NCI-H446 treated with DMSO at 0.1 percent for 48 hours (cell line): ENCODE results near the gene DENND1A.
A peak's percentile ranks its signal among the peaks of the same experiment; 100 is the strongest.
"Not testable (repeated sequence)": the region's sequence is repeated elsewhere in the genome, so short reads cannot be mapped to it uniquely, and the experiment has no call there.

Experiments used
- DNase-seq: peaks from one replicate; lab custom pipeline; 2025; lab: John Stamatoyannopoulos, UW

DENND1A gene

DNA sequence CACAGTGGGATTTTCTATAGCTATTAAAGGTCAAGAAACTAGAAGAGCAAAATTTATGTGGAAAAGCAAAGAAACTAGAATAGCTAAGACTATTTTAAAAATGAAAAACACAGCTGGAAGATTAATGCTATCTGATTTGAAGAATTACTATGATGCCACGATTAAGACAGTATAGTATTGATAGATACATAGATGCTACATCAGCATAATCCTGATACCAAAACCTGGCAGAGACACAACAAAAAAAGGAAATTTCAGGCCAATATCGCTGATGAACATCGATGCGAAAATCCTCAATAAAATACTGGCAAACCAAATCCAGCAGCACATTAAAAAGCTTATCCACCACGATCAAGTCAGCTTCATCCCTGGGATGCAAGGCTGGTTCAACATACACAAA is 201.4 kb downstream of the DENND1A start:
- not testable (repeated sequence) for DNase-seq

DNA sequence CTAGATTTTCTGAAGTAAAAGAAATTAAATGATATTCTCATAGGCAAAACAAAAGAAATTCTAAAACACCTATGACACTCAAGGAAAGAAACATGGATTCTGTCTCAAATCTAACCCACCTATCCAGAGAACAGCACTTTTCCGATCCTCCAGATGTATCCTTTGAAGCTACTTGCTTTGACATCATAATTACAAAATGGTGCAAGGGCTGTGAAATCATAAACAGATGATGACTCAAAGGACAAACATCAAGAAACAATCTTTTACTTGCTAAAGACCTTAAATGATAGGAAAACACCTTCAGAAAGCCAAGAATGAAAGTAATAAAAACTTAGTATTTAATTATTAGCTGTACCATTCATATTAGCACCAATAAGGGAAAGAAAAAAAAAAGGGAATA is 202.6 kb downstream of the DENND1A start:
- no peak for DNase-seq

DNA sequence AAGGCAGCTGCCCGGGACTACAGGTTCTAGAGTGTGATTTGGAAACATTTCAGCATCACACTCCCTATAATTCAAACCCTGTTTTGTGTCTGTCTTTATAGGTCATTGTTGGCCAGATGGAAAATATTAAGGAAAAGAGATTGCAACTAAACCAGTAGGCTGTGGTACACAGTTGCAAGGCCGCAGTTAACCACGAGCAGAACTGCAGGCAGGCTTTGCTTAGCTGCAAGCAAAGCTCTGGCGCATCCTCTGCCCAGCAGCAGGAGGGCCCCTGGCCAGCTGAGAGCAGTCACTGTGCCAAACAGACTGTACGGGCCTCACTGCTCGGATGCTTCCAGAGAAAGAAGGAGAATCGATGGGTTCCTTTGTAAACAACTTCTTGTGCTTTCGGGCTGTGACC is 204.5 kb downstream of the DENND1A start:
- peak; percentile 70 for DNase-seq

DNA sequence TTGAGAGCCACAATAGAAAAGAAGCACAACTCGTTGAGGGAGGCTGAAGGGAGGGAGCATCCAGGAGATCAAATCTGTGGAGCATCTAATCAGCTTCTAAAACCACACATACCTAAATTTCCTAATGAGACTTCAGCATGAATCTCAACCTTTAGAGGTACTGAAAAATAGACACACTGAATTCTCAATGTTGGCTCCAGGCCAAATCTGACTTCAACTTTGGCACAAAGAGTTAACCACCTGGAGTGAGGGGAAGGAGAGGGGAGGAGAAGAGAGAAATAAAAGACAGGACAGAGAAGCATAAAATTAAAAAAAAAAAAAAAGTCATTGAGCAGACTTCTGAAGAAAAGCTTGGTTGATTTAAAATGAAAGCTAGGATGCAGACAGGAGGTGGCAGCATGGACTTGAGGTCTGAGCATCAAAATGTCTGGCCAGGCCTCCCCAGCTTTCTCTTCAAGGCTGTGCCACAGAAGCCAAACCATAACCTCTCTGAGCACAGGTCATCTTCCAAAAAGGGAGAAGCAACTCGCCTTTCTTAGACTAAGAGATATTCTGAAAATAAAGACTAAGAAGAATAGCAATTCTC is 205.6 kb downstream of the DENND1A start:
- DNase-seq, result peak; percentile 30

DNA sequence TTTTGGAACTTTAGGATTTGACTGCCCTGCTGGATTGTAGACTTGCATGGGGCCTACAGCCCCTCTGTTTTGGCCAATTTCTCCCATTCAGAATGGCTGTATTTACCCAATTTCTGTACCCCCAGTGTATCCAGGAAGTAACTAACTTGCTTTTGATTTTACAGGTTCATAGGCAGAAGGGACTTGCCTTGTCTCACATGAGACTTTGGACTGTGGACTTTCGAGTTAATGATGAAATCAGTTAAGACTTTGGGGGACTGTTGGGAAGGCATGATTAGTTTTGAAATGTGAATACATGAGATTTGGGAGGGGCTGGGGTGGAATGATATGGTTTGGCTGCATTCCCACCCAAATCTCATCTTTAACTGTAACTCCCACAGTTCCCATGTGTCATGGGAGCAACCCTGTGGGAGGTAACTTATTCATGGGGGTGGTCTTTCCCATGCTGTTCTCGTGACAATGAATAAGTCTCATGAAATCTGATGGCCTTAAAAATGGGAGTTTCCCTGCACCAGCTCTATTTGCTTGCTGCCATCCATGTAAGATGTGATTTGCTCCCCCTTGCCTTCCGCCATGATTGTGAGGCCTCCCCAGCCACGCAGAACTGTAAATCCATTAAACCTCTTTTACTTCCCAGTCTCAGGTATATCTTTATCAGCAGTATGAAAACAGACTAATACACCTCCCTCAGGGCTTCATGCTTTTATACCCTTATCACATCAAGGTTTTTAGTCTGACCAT is 206.6 kb downstream of the DENND1A start:
- DNase-seq, result no peak

DNA sequence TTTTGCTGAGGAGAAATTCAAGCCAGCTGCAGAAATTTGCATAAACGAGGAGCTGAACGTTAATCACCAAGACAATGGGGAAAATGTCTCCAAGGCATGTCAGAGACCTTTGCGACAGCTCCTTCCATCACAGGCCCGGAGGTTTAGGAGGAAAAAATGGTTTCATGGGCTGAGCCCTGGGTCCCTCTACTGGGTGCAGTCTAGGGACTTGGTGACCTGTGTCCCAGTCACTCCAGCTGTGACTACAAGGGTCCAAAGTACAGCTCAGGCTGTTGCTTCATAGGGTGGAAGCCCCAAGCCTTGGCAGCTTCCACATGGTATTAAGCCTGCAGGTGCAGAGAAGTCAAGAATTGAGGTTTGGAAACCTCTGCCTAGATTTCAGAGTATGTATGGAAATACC is 207.5 kb downstream of the DENND1A start:
- no peak for DNase-seq

DNA sequence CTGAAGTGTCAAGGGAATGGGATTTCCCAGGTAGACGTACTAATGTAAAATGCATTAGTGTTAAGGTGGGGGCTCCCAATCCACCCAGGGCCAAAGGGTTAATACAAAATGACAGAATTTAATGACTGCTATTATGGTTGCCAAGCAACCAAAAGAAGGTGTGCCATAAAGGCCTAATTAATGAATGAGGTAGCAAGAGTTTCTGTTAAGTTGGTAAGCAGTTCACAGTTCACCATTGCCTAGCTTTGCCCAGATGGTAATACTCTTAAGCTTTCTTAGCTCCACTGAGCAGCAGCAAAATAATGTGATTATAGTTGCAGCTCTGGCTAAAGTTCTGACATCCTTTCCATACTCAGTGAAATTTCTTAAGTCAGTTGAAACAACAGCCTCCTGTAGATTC is 211.7 kb downstream of the DENND1A start:
- no peak for DNase-seq

DNA sequence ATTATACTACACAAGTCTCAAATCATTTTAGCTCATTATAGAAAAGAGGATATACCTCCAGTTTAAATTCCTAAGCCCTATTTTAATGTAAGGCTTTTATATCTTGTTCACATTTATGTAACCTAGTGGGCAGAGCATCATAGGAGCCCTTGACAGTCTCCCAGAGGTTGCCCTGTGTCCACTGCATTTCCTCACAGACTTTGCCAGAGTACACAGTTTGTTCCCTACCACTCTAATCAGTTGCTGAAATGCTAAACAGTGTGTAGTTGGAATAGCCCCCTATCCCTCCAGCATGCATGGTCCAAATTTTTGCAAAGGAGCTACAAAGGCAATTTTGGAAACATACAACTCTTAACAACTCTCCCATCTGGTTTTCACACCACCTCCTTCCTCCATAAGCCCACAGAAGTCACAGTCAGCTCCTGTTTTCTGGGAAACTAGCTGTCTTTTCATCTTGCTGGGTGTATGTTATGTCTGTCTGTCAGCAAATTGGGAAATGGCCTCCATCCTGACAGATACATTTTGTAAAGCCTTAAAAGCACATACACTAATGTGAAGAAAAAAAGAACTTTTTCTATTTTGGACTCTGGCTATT is 212.2 kb downstream of the DENND1A start:
- DNase-seq, result no peak

DNA sequence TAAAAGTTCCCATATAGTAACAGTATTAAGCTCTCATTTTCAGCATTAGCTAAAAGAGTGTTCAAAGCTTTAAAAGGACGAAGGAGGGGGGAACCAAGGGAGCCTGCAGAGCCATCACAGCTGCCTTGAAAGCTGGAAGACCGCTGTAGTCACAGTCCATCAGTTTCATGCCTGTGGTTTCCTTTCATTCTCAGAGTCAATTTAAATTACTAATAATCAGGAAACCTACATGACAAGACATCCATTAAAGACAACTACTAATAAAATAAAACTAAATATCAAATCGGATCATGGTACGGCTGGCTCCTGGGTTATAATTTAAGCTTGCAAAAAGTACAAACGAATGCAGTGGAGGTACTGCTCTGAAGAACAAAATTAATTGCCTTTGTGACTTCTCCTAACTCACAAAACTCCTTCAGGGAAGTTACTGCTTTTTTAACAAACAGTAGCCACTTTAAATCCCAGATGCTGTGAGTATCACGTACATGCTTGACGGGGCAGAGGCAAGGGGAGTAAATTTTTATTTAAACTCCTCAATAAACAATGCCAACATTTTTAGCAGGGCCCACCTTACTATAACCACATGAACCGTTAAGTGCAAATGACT is 213.5 kb downstream of the DENND1A start:
- DNase-seq, result no peak

DNA sequence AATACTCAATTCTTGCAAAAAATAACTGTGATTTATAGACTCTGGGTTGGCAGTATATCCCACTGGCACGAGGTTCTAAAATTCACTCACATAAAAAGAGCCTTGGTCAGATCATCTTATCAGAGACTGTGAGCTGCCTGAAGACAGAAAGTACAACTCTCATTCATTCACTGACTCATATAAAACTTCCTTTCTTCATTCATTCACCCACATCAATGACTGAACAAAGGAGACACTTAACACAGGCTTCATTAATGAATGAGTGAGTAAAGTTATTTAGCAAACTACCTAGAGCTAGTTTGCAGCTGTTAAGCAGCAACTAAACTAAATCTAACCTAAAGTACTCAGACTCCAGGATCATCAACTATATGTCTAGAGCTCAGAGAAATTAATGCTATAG is 214.7 kb downstream of the DENND1A start:
- DNase-seq, result no peak

DNA sequence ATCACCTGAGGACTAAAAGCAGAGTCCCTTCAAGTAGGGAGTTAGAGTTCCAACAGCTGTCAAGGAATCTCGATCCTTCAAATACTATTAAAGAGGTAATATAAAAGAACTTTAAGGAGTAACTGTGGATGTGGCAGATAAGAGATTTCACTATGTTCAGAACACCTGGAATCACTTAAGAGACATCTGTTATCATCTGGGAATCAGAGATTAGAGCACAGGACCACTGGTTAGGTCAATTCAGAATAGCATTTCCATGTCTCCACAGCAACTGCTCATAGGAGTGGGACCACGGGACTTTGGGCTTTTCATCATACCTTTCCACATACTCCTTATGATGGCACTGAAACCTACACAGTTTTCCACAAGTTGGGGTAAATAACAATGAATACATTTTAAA is 216.6 kb downstream of the DENND1A start:
- DNase-seq, result no peak

DNA sequence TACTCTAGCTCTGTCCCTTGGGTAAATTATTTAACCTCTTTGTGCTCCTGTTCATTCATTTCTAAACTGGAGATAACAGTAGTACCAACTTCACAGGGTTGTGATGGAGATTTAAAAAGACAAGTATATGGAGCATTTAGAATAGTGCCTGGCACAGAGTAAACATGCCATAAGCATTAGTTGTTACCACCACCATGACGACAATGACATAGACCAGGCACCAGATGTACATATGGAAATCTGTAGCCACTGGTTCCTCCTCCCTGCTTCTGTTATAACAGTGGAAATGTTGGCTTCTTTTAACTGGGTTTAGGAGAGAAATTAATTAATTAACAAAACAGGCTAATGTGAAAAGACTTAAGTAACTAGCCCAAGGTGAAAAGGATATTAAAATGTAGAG is 217.5 kb downstream of the DENND1A start:
- DNase-seq, result no peak

DNA sequence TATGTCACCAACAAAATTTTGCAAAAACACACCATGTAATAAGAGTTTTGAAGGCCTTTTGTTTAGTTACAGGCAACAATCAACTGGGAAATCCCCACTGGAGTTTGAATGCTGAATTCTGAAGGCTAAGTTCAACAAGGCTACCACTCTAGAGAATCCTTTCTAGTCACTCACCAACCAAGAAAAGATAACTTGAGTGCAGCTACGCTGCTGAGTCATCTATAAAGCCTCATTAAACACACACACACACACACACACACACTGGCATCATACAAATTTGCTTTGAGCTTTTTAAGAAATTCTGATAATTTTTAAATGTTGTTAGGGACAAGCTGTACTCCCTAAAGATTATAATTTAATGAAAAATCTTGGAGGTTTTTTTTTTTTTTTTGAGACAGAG is 219.6 kb downstream of the DENND1A start:
- no peak for DNase-seq

DNA sequence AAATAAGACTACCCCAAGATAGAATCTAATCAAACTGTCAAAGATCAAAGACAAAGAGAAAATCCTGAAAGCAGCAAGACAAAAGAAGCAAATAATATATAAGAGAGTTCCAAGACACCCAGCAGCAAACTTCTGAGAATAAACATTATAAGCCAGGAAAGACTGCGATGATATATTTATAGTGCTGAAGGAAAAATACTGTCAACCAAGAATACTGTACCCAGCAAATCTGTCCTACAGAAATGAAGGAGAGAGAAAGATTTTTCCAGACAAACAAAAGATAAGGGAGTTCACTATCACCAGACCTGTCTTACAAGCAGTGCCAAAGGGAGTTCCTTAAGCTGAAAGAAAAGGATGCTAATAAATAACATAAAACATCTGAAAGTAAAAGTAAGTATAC is 227.4 kb downstream of the DENND1A start:
- DNase-seq, result no peak

DNA sequence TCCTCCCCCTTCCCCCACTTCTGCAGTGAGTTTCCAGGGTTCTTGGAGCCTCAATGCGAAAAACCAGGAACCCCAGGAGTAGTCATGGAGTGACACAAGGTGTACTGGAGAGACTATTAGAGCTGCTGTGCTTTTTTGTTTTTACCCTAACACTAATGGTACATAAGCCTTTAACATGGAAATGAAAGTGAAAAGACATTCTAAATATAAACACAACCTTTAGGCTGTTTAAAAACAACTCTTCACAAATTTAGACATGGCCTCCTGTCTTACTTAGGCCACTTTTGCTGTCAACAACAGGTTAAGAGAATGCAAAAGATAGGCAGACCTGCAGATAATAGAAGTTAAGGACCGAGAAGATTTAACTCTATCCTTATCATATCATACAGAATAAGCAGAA is 232.2 kb downstream of the DENND1A start:
- no peak for DNase-seq

DNA sequence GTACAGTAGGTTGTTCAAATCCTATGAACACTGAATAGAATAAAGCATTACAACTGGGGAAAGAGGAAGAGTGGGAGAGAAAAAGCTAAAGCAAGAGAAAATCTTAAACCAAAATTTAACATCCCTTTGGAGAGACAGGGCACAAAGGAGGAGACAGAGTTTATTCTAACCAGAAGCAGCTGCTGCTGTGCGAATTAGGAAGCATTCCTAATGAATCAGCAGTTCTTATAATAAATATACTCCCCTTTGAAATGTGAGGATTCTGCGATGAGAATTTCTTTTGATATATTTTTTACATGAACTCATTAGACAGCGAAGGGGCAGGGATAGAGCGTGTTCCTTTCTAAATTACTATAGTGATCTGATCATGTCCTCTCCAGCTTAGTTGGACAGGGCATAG is 233.4 kb downstream of the DENND1A start:
- DNase-seq, result no peak

DNA sequence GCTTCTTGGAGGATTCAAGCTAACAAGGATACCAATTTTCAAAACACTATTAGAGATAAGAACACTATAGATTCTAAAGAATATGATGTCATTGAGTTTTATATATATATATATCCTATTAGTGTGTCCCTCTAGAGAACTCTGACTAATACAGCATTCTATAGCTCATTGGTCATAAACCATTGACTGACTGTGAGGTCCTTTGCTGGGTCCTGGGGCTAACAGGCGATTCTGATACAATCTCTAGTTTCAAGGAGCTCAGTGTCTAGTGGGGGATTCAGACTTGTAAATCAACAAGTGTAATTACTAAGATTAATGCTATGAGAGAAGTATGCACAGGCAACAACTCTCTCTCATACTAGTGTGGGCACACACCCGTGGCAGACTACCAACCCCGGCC is 234.5 kb downstream of the DENND1A start:
- DNase-seq, result no peak

DNA sequence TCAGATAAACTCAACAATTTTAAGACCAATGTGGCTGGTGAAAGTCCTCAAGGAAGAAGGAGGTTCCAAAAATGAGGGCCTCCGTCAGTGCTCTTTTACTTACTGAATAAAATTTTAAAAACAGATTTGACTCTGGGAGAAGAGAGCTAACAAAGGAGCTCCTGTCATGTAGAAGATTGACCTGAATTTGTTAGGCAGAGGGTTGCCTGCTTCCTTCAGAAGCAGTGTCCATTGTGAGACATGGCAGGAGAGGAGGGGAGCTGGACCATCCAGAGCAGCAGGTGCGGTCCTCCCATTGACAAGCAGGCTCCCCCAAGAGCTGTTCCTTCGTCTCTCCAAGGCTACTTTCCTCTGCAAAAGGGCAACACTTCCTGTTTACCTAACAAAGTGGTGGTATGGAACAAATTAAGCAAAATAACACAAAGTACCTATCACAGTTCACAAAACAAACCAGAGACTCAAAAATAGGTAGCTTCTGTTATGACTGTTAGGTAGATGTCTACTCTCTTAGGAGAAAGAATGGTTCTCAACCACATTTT is 238.1 kb downstream of the DENND1A start:
- DNase-seq, result no peak

DNA sequence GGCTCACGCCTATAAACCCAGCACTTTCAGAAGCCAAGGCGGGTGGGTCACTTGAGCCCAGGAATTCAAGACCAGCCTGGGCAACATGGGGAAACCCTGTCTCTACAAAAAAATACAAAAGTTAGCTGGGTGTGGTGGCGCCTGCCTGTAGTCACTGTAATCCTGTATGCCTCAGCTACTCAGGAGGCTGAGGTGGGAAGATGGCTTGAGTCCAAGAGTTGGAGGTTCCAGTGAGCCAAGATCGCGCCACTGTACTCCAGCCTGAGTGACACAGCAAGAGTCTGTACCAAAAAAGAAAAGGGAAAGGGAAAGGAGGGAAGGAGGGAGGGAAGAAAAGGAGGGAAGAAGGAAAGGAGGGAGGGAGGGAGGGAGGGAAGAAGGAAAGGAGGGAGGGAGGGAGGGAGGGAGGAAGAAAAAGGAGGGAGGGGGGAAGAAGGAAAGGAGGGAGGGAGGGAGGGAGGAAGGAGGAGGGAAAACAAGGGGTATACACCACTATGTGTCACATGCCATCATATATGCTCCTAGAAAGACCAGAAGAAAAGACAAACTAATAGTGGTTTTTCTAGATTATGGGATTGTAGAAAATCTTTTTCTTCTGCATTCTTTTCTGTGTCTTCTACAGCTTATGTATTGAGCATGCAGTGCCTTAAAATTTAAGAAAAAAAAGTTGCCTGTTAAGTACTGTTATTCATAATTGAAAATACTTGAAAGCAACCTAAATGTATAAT is 240.1 kb downstream of the DENND1A start:
- peak; percentile 6 for DNase-seq

DNA sequence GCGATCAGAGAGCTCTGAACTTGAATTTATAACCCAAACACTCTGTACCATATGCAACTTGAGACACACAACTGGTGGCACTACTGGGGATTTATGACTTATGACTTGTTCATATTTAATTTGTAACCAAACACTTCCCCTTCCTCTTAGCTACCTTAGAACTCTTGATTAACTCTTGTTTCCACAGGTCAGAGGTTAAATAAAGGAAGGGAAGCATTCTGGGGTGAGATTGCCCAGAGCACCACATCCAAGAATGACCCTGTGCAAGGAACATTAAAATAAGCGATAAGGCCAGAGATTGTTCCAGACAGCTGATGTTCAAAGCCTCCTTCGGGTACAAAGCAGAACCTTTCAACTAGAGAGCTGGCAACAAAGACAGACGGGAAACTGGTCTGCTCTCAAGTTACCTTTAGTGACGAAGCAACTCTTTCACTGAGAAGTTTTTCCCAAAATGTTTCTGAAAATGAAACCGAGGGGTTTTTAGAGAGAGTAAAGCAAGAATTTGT is 242.6 kb downstream of the DENND1A start:
- no peak for DNase-seq

DNA sequence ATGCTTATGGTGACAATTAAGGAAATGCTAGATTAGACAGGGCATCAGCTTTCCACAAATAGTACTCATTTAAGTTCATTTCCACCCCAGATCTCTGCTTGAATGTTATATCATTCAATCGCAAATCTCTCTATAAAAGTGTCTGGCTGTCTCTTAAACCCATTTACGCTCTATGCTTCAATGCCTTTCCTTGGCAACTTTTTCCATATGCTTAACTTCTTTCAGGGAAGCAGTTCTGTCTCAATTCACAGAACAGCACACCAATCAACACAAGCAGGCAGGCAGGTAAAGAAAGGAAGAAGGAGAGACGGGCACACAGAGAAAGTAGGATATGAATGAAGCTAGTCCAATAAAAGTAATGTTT is 243.1 kb downstream of the DENND1A start:
- no peak for DNase-seq
